Choroid plexus epithelial cell (primary cell): Measurements from ENCODE around the gene CERK.

Experiments
- DNase-seq: peaks from one replicate; pipeline ENCODE4 v3.0.0-alpha.2; 2010; ENCODE audit warnings: low read depth
- H3K4me3 ChIP-seq: 2 replicates; pipeline ENCODE4 v1.5.1; 2011; ENCODE audit warnings: low read depth, mild to moderate bottlenecking, control low read depth, low read length, moderate library complexity
- CTCF ChIP-seq: conservative IDR thresholded peaks from 2 replicates; pipeline ENCODE4 v1.5.1; 2011; ENCODE audit warnings: low read depth, mild to moderate bottlenecking, control low read depth, inconsistent platforms, low read length, moderate library complexity

CERK gene

DNA sequence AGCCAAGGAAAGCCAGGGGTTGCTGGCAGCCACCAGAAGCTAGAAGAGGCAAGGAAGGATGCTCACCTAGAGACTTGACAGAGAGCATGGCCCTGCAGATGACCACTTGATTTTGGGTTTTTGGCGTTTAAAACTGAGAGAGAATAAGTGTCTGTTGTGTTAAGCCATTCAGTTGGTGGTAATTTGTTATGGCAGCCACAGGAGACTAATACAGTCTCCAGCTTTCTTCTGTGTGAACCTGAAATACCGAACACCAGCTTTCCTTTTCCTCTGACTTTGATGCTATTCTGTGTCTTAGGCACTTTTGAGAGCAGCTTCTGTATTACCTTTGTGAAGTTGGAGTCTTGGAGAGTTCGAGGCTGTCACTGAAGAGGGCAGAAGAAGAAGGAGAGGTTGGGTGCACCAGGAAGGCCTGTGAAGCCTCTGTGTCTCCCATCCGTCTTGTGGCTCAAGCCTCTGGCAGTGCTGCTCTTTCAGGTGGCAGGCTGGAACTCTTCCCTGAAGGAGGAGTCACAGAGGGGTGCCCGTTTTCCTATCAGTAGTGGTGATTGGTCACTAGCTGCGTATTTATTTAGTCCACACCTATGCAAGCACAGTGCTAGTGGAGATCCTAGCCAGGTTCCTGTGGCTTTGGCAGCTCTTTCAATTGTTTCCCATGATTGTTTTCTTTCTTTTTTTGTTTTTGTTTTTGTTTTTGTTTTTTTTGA, 26.9 kb upstream of the CERK start:
- DNase-seq = no peak
- no peak overlapping the region for H3K4me3 ChIP-seq
- TF ChIP-seq CTCF = no peak

DNA sequence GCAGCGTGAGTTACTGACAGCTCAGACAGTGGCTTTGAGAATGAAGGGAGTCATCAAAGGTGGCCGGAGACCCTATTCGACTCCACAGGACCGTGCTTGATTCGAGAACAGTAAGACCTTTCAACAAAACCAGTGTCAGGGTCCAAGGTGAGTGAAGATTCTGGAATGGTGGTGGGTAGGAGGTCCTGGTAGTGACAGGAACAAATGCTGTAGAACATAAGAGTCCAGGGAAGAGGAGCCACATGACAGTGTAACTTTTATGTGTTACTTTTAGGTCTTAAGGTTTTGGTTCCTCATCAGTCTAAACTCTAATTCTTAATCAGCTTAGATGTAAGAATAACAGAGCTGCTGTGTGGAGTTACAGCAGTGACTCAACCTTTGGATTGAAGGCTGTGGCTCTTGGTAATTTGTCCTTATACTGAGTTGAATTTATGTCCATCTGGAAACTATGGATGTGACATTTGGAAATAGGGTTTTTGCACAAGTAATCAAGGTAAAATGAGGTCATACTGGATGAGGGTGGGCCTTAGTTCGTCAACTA, 26.2 kb upstream of the CERK start:
- H3K4me3 ChIP-seq = peak overlapping the region; percentile 10
- TF ChIP-seq CTCF = no peak
- no peak for DNase-seq

DNA sequence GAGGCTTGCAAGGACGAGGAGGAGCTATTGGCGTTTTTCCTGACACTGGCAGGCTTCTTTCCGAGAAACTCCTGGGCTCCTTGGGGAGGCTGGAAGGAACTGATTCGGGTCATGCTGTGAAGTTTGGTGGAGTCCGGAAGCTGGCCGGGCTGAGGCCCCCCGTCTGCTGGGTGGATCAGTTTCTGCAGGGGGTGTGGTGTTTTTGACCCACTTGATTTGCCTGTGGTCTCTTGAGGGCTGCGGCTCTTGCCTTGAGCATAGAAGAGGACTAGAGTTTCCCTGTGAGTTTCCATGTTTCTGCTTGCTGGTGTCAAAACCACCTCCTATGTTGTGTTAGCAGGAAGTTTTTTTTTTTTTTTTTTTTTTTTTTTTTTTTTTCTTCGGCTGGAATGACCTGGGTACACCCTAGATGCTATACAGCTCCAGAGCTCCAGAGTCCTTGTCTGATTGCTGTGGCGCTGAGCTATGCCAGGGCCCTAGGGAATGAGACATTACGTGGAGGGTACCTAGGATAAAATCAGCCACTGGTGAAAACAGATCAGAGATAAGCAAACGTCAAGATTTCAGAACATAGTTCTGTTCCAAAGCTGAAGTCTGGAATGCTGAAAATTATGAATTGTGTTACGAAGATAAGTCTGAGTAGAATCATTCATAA, 25.1 kb upstream of the CERK start:
- peak; percentile 93 for DNase-seq
- H3K4me3 ChIP-seq = peak overlapping the region; percentile 94
- TF ChIP-seq CTCF = no peak

- DNase-seq = peak; percentile 96
- peak within 1 kb of the TSS; percentile 94 for H3K4me3 ChIP-seq
- TF ChIP-seq CTCF = peak; percentile 9
Observed at GRCh38 chr22:46762238-46763050, 24.4 kb upstream of the CERK start, which contains the start of gene TBC1D22A. Gene TBC1D22A (plus strand): TSS chr22:46762650. CDS start chr22:46762787, 137 bp downstream.

GRCh38 chr22:46761539-46762237, 23.6 kb upstream of the CERK start:
- TF ChIP-seq CTCF = no peak
- DNase-seq = no peak
- H3K4me3 ChIP-seq = peak overlapping the region; percentile 94

DNA sequence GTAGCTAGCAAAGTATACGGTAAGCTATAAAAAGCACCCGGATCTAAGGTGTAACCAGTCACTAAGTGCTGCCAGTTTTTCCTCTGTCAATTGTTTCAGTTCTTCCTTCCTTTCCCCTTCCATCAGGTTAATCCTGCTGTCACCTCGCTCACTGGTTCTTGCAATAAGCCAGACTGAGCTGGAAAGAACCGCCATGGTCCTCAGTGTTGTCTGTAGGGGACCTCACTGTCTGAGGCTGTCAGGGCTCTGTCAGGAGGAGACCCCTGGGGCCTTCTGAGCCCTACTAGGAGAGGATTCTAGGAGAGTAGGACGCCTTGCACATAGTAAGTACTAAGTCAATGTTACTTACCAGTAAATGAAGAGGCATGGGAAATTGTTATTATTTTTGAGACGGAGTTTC, 23.0 kb upstream of the CERK start:
- no peak for DNase-seq
- no peak overlapping the region for H3K4me3 ChIP-seq
- TF ChIP-seq CTCF = no peak
